ENCODE measurements around the gene AMFR.
"Not testable (repeated sequence)": the region's sequence is repeated elsewhere in the genome, so short reads cannot be mapped to it uniquely, and the experiment has no call there.

Gene AMFR

GRCh38 chr16:56387396-56387795, 37.9 kb downstream of the AMFR start:
- no peak for DNase-seq

- DNase-seq, result no peak
These were observed 41.1 kb downstream of the AMFR start for GRCh38 chr16:56384074-56384721.

- DNase-seq, result no peak
These were observed 42.4 kb downstream of the AMFR start for GRCh38 chr16:56382901-56383355.

- no peak for DNase-seq
These were observed 42.9 kb downstream of the AMFR start for GRCh38 chr16:56382459-56382858.

GRCh38 chr16:56380778-56381485, 44.4 kb downstream of the AMFR start:
- DNase-seq, result not testable (repeated sequence)

GRCh38 chr16:56379044-56379443, 46.3 kb downstream of the AMFR start:
- DNase-seq, result not testable (repeated sequence)

GRCh38 chr16:56375792-56376191, 49.6 kb downstream of the AMFR start:
- not testable (repeated sequence) for DNase-seq

- DNase-seq, result no peak
These were observed 52.3 kb downstream of the AMFR start for GRCh38 chr16:56373003-56373402.

- DNase-seq, result no peak
These were observed 53.2 kb downstream of the AMFR start for GRCh38 chr16:56372013-56372634.

- DNase-seq, result no peak
These were observed 53.7 kb downstream of the AMFR start for GRCh38 chr16:56371660-56371937.

- DNase-seq, result no peak
These were observed 54.3 kb downstream of the AMFR start for GRCh38 chr16:56370875-56371659.

GRCh38 chr16:56370185-56370874, 55.0 kb downstream of the AMFR start:
- no peak for DNase-seq

- DNase-seq, result no peak
These were observed 56.1 kb downstream of the AMFR start for GRCh38 chr16:56369202-56369601.

- no peak for DNase-seq
These were observed 56.8 kb downstream of the AMFR start for GRCh38 chr16:56368545-56368944.

- DNase-seq, result no peak
These were observed 57.6 kb downstream of the AMFR start for GRCh38 chr16:56367764-56368163.

- no peak for DNase-seq
These were observed 58.4 kb downstream of the AMFR start for GRCh38 chr16:56366945-56367344.

- no peak for DNase-seq
These were observed 59.8 kb downstream of the AMFR start for GRCh38 chr16:56365552-56365951.

- DNase-seq, result no peak
These were observed 60.5 kb downstream of the AMFR start for GRCh38 chr16:56364865-56365264.

- no peak for DNase-seq
These were observed 61.4 kb downstream of the AMFR start for GRCh38 chr16:56363781-56364565.

GRCh38 chr16:56363181-56363716, 62.1 kb downstream of the AMFR start:
- no peak for DNase-seq

GRCh38 chr16:56362706-56363105, 62.6 kb downstream of the AMFR start:
- DNase-seq, result no peak

All from stimulated activated CD4-positive, alpha-beta T cell treated with anti-CD3 and anti-CD28 coated beads, Interleukin-4, amount 100 ng/mL, for 4 hours (primary cell).